SH-SY5Y (cell line): Measurements from ENCODE around the gene SSBP2.

Experiments
- GATA2 ChIP-seq: IDR thresholded peaks from 2 replicates; pipeline ENCODE4 v1.6.1; 2011; ENCODE audit warnings: mild to moderate bottlenecking, low read depth, low read length
- GATA3 ChIP-seq: IDR thresholded peaks from 2 replicates; pipeline ENCODE4 v1.6.1; 2011; ENCODE audit warnings: low read depth, mild to moderate bottlenecking, low read length, moderate library complexity

GRCh38 chr5:81679885-81680284, 71.0 kb downstream of the SSBP2 start:
- TF ChIP-seq GATA3, result no peak
- no peak for TF ChIP-seq GATA2
